GM12875 (cell line): ENCODE data around the gene GRIP2.
"Not testable (repeated sequence)": the region's sequence is repeated elsewhere in the genome, so short reads cannot be mapped to it uniquely, and the experiment has no call there.

Source experiments
- H3K4me3 ChIP-seq: one replicate; pipeline ENCODE4 v1.5.1; 2011; ENCODE audit warnings: low read depth, low read length, control low read depth
- CTCF ChIP-seq: IDR thresholded peaks from 2 replicates; pipeline ENCODE4 v1.5.1; 2011; ENCODE audit warnings: low read depth, mild to moderate bottlenecking, control low read depth, inconsistent platforms, low read length, moderate library complexity, borderline replicate concordance; ENCODE audit not compliant: insufficient read depth

The GRIP2 gene

DNA sequence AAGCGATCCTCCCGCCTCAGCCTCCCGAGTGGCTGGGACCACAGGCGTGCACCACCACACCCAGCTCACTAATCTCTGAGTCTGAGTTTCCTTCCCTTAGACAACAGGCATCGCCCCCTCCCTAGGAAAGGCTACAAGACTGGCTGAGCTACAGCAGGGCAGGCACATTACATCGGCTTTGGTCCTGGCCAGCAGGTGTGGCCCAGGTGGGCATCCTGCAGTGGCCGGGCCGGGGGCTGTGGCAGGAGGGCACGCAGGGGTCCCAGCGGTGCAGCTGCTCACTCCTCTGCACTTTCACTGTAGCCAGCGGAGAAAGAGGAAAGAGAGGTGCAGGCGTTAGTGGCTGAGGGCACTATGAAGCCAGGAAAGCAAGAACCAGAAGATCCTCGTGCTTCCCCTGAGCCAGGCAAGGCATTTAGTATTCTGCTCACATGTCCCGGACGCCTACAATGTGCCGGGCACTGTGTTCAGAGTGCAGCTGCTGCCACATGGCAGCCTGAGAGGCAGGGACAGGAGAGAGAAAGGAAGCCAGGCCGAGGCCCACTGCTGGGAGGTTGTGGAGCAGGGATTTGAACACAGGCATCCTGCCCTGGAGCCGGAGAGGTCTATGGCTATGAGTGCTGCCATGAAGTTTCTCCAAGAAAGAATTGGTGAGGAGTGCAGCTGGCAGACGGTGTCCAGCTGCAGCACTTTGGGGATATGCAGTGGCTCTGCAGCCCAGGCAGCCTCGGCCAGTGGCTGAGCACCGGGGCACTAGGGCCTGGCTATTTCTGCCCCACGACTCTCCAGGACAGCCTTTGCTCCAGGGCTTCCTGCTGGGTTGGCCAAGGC lies 22.3 kb downstream of the GRIP2 start:
- no peak overlapping the region for H3K4me3 ChIP-seq
- no peak for TF ChIP-seq CTCF

GRCh38 chr3:14516738-14517345 lies 23.3 kb downstream of the GRIP2 start:
- no peak overlapping the region for H3K4me3 ChIP-seq
- TF ChIP-seq CTCF = no peak

DNA sequence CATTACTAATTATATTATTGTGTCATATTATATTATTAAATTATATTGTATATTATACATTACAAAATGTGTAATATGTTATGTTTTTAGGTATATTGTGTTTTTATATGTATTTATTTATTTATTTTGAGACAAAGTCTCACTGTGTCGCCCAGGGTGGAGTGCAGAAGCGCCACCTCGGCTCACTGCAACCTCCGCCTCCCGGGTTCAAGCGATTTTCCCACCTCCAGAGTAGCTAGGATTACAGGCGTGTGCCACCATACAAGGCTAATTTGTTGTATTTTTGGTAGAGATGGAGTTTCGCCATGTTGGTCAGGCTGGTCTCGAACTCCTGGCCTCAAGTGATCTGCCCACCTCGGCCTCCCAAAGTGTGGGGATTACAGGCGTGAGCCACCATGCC lies 24.6 kb downstream of the GRIP2 start:
- not testable (repeated sequence) for H3K4me3 ChIP-seq

- no peak for TF ChIP-seq CTCF
These were observed 25.8 kb downstream of the GRIP2 start for GRCh38 chr3:14514323-14514720.

DNA sequence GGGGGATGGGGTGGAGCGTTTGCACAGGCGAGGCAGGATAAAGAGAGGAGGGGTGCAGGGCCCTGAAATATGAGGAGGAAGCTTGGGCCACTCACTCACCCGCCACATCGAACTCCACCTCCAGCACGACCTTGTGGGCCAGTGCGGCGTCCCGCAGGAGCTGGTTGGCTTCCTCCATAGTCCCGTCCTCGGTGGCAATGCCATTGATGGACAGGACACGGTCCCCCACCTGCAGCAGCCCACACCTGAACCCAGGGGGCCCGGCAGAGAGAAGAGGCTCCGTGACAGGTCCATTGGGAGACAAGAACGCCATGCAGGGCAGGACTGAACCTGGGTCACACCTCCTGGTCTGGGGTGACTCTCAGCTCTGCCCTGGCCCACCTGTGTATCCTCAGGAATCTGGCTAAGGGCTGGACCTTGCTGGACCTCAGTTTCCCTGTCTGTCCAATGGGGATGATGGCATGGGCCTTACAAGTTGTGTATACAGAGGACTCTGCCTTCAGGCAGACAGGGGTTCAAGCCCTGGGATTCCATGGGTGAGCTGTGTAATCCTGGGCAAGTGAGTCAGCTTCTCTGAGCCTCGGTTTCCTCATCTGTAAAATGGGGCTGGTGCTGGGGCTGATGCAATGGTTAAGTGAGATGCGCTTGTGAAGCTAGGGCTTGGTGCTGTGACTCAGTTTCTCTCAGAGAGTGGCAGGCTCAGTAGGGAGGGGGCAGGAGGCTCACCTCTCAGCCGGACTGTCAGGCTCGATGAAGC lies 26.4 kb downstream of the GRIP2 start:
- TF ChIP-seq CTCF = no peak
- no peak overlapping the region for H3K4me3 ChIP-seq

More at GRCh38 chr3:14514323-14514720, 25.8 kb downstream of the GRIP2 start:
- no peak overlapping the region for H3K4me3 ChIP-seq

- no peak overlapping the region for H3K4me3 ChIP-seq
- no peak for TF ChIP-seq CTCF
These were observed 27.2 kb downstream of the GRIP2 start for GRCh38 chr3:14512942-14513327.

- H3K4me3 ChIP-seq = no peak overlapping the region
- no peak for TF ChIP-seq CTCF
These were observed 27.7 kb downstream of the GRIP2 start for GRCh38 chr3:14512281-14512941.
